ENCODE measurements around the gene MAP1LC3C. TPM values are rescaled to one million over a fixed set of nuclear protein-coding genes. Genes with fewer than 3 reads are reported as not detected.
A peak's percentile ranks its signal among the peaks of the same experiment; 100 is the strongest.

The MAP1LC3C gene
- total and polyA plus RNA-seq, 9 of the 15 experiments (the other 6 are each of a cell fraction or from before 2014, with no cell fraction given): not detected

DNA sequence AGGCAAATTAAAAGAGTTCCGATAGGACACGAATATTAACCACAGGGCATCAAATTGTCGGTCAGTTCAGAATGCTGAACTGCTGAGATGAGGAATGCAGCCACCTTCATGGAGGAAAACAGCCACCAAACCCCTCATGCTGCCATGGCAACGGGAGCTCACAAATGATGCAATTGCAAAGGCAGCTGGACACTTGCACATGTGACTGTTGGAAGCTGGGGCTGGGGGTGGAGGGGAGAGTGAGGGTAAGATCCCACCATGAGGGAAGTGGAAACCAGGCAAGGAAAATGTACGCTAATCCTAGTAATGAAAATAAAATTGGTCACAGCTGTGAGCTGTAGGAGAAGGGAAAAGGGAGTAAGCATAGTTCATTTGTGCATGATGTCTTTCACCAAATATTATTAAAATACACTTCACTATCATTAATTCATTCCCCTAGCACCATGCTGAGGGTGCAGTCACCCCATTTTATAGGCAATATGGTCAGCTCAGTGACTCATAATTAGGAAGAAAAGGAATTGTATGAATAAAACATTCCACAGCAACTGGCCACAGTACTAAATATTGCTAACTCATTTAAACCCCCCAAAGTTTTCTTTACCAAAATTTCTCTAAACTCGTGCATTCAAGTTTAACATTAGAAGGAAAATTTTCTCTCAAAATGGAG lies 26.1 kb downstream of the MAP1LC3C start (continued):
- TF ChIP-seq, protein P1, sequence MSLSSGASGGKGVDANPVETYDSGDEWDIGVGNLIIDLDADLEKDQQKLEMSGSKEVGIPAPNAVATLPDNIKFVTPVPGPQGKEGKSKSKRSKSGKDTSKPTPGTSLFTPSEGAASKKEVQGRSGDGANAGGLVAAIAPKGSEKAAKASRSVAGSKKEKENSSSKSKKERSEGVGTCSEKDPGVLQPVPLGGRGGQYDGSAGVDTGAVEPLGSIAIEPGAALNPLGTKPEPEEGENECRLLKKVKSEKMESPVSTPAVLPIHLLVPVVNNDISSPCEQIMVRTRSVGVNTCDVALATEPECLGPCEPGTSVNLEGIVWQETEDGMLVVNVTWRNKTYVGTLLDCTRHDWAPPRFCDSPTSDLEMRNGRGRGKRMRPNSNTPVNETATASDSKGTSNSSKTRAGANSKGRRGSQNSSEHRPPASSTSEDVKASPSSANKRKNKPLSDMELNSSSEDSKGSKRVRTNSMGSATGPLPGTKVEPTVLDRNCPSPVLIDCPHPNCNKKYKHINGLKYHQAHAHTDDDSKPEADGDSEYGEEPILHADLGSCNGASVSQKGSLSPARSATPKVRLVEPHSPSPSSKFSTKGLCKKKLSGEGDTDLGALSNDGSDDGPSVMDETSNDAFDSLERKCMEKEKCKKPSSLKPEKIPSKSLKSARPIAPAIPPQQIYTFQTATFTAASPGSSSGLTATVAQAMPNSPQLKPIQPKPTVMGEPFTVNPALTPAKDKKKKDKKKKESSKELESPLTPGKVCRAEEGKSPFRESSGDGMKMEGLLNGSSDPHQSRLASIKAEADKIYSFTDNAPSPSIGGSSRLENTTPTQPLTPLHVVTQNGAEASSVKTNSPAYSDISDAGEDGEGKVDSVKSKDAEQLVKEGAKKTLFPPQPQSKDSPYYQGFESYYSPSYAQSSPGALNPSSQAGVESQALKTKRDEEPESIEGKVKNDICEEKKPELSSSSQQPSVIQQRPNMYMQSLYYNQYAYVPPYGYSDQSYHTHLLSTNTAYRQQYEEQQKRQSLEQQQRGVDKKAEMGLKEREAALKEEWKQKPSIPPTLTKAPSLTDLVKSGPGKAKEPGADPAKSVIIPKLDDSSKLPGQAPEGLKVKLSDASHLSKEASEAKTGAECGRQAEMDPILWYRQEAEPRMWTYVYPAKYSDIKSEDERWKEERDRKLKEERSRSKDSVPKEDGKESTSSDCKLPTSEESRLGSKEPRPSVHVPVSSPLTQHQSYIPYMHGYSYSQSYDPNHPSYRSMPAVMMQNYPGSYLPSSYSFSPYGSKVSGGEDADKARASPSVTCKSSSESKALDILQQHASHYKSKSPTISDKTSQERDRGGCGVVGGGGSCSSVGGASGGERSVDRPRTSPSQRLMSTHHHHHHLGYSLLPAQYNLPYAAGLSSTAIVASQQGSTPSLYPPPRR (CRISPR knock-in tag; IDR thresholded peaks at IDR 0.05; ENCODE audit: borderline replicate concordance): no peak
- TF ChIP-seq THRB (CRISPR knock-in tag; conservative IDR thresholded peaks at IDR 0.05): no peak

DNA sequence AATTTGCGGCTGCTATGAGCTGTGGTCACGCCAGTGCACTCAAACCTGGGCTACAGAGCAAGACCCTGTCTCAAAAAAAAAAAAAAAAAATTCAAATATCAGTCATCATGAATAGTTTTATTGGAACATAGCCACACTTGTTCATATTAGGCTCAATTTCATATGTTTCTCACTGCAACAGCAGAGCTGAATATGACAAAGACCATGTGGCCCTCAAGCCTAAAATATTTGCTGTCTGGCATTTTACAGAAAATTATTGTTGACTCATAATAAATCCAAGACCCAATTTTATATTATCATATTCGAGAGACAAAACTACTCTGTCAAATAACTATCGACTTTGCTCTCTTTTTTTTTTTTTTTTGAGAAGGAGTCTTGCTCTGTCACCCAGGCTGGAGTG lies 30.3 kb downstream of the MAP1LC3C start:
- H3K4me1 ChIP-seq (replicated peaks in 1 of 2; ENCODE audit: control insufficient read depth in 2 of 2, insufficient read depth in 2 of 2, low read length in 2 of 2): no peaks in the 10 kb centered on the region
- no peak overlapping the region for H3K9ac ChIP-seq (ENCODE audit: insufficient read depth in 1 of 2, low read depth in 2 of 2, low read length in 2 of 2)
- no peaks in the 10 kb centered on the region for H3K36me3 ChIP-seq (ENCODE audit: control insufficient read depth, insufficient read depth, low read length)
- no peaks in the 10 kb centered on the region for H4K20me1 ChIP-seq (replicated peaks; ENCODE audit: control insufficient read depth, insufficient read depth, low read length)
- in situ Hi-C loops (cut with MboI): no loop called here
- intact Hi-C loops (cut with micrococcal nuclease): no loop called here
- H3K27ac ChIP-seq (ENCODE audit: extremely low read depth, low read depth, low read length): no peak overlapping the region
- 0% methylated on average over 3 of the region's 4 CpGs for WGBS (ENCODE audit: insufficient coverage, low coverage, missing lambda C conversion rate)
- ATAC-seq (no peak), DNase-seq (ENCODE audit: extremely low read depth in 1 of 4, low spot score in 3 of 4) (no peak), FAIRE-seq (no peak)
- H3K4me3 ChIP-seq: no peak overlapping the region
- no peak overlapping the region for H3K4me2 ChIP-seq (ENCODE audit: insufficient read depth, low read length)
- H3K27me3 ChIP-seq (ENCODE audit: control insufficient read depth in 2 of 2, insufficient read depth in 2 of 2, low read length in 2 of 2): peaks cover 11 to 34% of the 10 kb centered on the region in 2 experiments; a peak in 4 of 5 replicates
- ChIA-PET CTCF (ENCODE audit: low intra/inter-chr PET ratio) (no interaction called here), POLR2A (interaction anchor here (0.6 to 1.5 kb wide), 4 partner anchors 10 to 107 kb away, joined by 3 to 5 read pairs (median 4); no protein-coding TSS in a partner anchor)
- no peaks in the 10 kb centered on the region for H3K9me1 ChIP-seq (ENCODE audit: control insufficient read depth, insufficient read depth, low read length)
- no TSS peak for BruUV-seq (replicated peaks)
- H3K9me3 ChIP-seq (replicated peaks; ENCODE audit: control insufficient read depth, insufficient read depth, low read depth, low read length): no peaks in the 10 kb centered on the region
- no peaks in the 10 kb centered on the region for H3K79me2 ChIP-seq (ENCODE audit: control insufficient read depth, insufficient read depth, low read length)
- H2AFZ ChIP-seq (ENCODE audit: low read depth, low read length): no peak overlapping the region
- TF ChIP-seq C11orf30 (IDR thresholded peaks at IDR 0.05; ENCODE audit: low read depth) (peak; percentile 9; the same call in 1 of the 2 replicates), ZNF316 (IDR thresholded peaks at IDR 0.05) (0 out of 2 replicates have a peak, but pooled peaks have one; percentile 3), KHSRP (IDR thresholded peaks at IDR 0.05) (no peak), STAT6 (CRISPR knock-in tag; IDR thresholded peaks at IDR 0.05) (no peak)
- TF ChIP-seq, protein P2, sequence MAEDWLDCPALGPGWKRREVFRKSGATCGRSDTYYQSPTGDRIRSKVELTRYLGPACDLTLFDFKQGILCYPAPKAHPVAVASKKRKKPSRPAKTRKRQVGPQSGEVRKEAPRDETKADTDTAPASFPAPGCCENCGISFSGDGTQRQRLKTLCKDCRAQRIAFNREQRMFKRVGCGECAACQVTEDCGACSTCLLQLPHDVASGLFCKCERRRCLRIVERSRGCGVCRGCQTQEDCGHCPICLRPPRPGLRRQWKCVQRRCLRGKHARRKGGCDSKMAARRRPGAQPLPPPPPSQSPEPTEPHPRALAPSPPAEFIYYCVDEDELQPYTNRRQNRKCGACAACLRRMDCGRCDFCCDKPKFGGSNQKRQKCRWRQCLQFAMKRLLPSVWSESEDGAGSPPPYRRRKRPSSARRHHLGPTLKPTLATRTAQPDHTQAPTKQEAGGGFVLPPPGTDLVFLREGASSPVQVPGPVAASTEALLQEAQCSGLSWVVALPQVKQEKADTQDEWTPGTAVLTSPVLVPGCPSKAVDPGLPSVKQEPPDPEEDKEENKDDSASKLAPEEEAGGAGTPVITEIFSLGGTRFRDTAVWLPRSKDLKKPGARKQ (CRISPR knock-in tag; IDR thresholded peaks at IDR 0.05): no peak
